K562 (cell line): Measurements from ENCODE around the gene NKX2-2.

ENCODE experiments used
- CREM ChIP-seq: IDR thresholded peaks from 2 replicates; pipeline ENCODE4 v1.6.1; 2014; ENCODE audit warnings: antibody characterized with exemption, low read depth
- JUND ChIP-seq, 2 experiments: IDR thresholded peaks; 2 replicates in 1 of 2; 3 replicates in 1 of 2; pipeline ENCODE4 v1.6.1; 2011; ENCODE audit warnings: borderline replicate concordance in 2 of 2, low read depth in 2 of 2, low read length in 2 of 2, improper control_type of control experiment in 1 of 2, missing biosample characterization in 1 of 2, missing genetic modification characterization in 1 of 2, missing genetic modification reagents in 1 of 2
- POLR2AphosphoS5 ChIP-seq: IDR thresholded peaks from 2 replicates; pipeline ENCODE4 v1.6.1; 2011; ENCODE audit warnings: mild to moderate bottlenecking, low read depth, low read length, moderate library complexity; ENCODE audit not compliant: control insufficient read depth, insufficient read depth
- SIN3A ChIP-seq, 2 experiments: fragments of 150-350 bp in 1 of 2; IDR thresholded peaks; 2 replicates each; pipeline ENCODE4 v1.6.1; 2011 to 2016; ENCODE audit warnings: borderline replicate concordance in 2 of 2, low read depth in 2 of 2, low read length in 2 of 2, mild to moderate bottlenecking in 2 of 2, moderate library complexity in 2 of 2; ENCODE audit not compliant: control insufficient read depth in 1 of 2
- USF1 ChIP-seq: sonication (generic); formaldehyde crosslinking; IDR thresholded peaks from 2 replicates; pipeline ENCODE4 v1.9.0; 2022; ENCODE audit warnings: mild to moderate bottlenecking, missing genetic modification reagents
- XRCC3 ChIP-seq: fragments of 450-650 bp; IDR thresholded peaks from 2 replicates; pipeline ENCODE4 v1.6.1; 2017; ENCODE audit warnings: mild to moderate bottlenecking, moderate library complexity
- ZNF274 ChIP-seq: IDR thresholded peaks from 2 replicates; pipeline ENCODE4 v1.6.1; 2011; ENCODE audit warnings: low read depth, mild to moderate bottlenecking, low read length, moderate library complexity, borderline replicate concordance
- ZNF699 ChIP-seq: fragments of 250-450 bp; sonication (Bioruptor Pico); IDR thresholded peaks from 2 replicates; pipeline ENCODE4 v1.8.0; 2021; ENCODE audit warnings: mild to moderate bottlenecking, moderate library complexity; ENCODE audit not compliant: insufficient replicate concordance

- no peak for TF ChIP-seq USF1 (CRISPR knock-in tag)
- TF ChIP-seq SIN3A (IDR thresholded peaks at IDR 0.05; ENCODE audit: borderline replicate concordance in 2 of 2, control insufficient read depth in 1 of 2, low read depth in 2 of 2, low read length in 2 of 2) = no peak
- TF ChIP-seq XRCC3 = no peak
- TF ChIP-seq POLR2AphosphoS5 = no peak
- no peak for TF ChIP-seq ZNF699 (CRISPR knock-in tag)
- TF ChIP-seq ZNF274 = no peak
- TF ChIP-seq JUND (IDR thresholded peaks at IDR 0.05; ENCODE audit: borderline replicate concordance, low read depth, low read length) = no peak
- no peak for TF ChIP-seq JUND (tag; IDR thresholded peaks at IDR 0.05; ENCODE audit: borderline replicate concordance, low read depth, low read length)
- TF ChIP-seq CREM = no peak
These were observed 4.1 kb downstream of the NKX2-2 start for GRCh38 chr20:21509597-21510371.
